Measurements from ENCODE around the gene KIF2A.

Gene KIF2A

DNA sequence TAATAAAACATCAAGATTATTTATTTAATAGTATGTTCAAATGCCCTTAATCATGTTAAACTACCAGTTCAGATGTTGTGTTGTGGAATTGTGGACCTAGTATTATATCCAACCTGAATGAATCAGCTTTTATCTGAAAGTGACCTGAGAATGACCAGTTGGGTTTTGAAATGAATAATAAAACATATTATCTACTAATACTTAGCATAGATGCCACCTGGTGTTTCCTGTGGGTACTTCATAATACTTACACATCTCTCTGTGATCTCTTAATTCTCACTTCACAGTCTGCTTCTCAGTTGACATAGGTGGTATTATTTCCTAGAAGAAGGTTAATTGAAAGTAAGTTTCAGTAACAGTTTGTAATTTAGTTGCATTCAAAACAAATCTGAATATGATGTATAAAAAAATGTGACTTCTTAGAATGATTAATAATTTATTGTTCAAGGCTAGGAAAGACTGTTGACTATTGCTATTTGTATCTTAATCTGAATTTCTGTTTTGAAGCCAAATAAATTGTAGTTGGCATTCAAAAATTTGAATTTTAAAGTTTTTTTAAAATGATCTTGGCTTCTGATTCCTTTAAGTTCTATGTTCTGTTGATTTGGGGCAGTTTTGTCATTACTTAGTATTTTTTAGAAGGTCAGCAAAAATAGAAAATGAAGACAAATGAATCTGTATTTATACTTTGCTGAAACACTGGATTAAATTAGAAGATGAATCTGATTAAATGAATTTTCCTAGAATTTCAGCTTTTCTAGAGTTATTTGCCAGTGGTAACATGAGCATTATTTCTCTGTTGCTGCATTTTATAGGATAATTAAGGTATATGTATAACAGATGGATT is 48.2 kb downstream of the KIF2A start:
- Histone ChIP-seq H3K27me3 (ENCODE audit: insufficient read depth, low read length) (no peaks in the 10 kb centered on the region), H3K27ac (ENCODE audit: low read length) (no peak overlapping the region), H3K9ac (ENCODE audit: low read depth, low read length) (no peak overlapping the region), H3K4me1 (ENCODE audit: insufficient read depth, low read length) (no peaks in the 10 kb centered on the region), H3K9me3 (ENCODE audit: insufficient read depth, low read depth, low read length) (no peaks in the 10 kb centered on the region), H3K36me3 (ENCODE audit: insufficient read depth, low read depth, low read length) (peaks cover 85% of the 10 kb centered on the region), H3K4me3 (ENCODE audit: low read length) (no peak overlapping the region)

DNA sequence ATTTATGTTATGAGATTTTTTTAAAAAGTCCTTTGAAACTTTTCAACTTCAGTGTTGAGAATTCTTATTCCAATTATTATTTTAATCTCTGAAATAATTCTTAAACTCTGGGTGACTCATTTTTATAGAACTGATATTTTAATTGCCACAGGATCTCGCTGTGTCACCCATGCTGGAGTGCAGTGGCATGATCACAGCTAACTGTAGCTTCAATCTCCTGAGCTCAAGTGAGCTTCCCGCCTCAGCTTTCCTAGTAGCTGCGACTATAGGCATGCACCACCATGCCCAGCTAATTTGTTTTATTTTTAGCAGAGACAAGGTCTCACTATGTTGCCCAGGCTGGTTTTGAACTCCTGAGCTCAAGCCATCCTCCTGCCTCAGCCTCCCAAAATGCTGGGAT is 56.7 kb downstream of the KIF2A start:
- no peaks in the 10 kb centered on the region for H3K27me3 ChIP-seq (ENCODE audit: insufficient read depth, low read length)
- no peak overlapping the region for H3K9ac ChIP-seq (ENCODE audit: low read depth, low read length)
- peaks cover 88% of the 10 kb centered on the region for H3K36me3 ChIP-seq (ENCODE audit: insufficient read depth, low read depth, low read length)
- H3K9me3 ChIP-seq (ENCODE audit: insufficient read depth, low read depth, low read length), result no peaks in the 10 kb centered on the region
- no peak overlapping the region for H3K4me3 ChIP-seq (ENCODE audit: low read length)
- H3K4me1 ChIP-seq (ENCODE audit: insufficient read depth, low read length), result no peaks in the 10 kb centered on the region
- no peak overlapping the region for H3K27ac ChIP-seq (ENCODE audit: low read length)

DNA sequence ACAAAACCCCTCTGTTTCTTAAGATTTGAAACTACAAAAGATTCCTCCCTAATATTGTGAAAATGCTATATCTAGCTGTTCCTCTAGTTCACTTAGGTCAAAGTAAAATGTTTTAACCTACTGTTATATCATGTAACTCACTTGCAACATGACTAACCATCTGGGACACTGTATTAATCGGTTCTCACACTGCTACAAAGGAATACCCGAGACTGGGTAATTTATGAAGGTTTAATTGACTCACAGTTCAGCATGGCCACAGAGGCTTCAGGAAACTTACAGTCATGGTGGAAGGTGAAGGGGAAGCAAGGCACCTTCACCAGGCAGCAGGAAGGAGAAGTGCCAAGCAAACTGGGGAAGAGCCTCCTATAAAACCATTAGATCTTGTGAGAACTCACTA is 63.0 kb downstream of the KIF2A start:
- no peaks in the 10 kb centered on the region for H3K27me3 ChIP-seq (ENCODE audit: insufficient read depth, low read length)
- H3K36me3 ChIP-seq (ENCODE audit: insufficient read depth, low read depth, low read length), result peaks cover 80% of the 10 kb centered on the region

GRCh38 chr5:62371409-62371808 is 65.4 kb downstream of the KIF2A start:
- H3K36me3 ChIP-seq (ENCODE audit: insufficient read depth, low read depth, low read length), result peaks cover 78% of the 10 kb centered on the region
- no peaks in the 10 kb centered on the region for H3K27me3 ChIP-seq (ENCODE audit: insufficient read depth, low read length)
- H3K4me3 ChIP-seq (ENCODE audit: low read length), result no peak overlapping the region
- H3K9ac ChIP-seq (ENCODE audit: low read depth, low read length), result no peak overlapping the region
- no peaks in the 10 kb centered on the region for H3K4me1 ChIP-seq (ENCODE audit: insufficient read depth, low read length)
- H3K9me3 ChIP-seq (ENCODE audit: insufficient read depth, low read depth, low read length), result no peaks in the 10 kb centered on the region
- H3K27ac ChIP-seq (ENCODE audit: low read length), result no peak overlapping the region

More for the DNA sequence above, 63.0 kb downstream of the KIF2A start:
- Histone ChIP-seq H3K4me3 (ENCODE audit: low read length) (no peak overlapping the region), H3K27ac (ENCODE audit: low read length) (no peak overlapping the region), H3K9ac (ENCODE audit: low read depth, low read length) (no peak overlapping the region), H3K9me3 (ENCODE audit: insufficient read depth, low read depth, low read length) (no peaks in the 10 kb centered on the region), H3K4me1 (ENCODE audit: insufficient read depth, low read length) (no peaks in the 10 kb centered on the region)

DNA sequence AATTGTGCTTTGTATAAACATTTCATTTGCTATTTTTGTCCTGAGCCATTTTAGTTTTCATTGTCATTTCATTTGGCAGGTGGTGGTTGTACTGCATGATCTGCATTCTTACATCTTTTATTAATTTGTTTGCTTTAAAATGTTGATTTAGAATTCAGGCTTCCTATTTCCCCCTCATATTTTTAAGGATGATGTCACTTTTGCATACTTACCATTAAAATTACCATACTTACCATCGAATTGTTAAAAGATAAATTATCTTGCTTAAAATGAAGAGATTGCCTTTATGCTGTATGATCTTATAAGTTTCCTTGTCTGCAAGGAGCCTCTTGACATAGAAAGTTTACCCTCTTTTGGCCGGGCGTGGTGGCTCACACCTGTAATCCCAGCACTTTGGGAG is 66.6 kb downstream of the KIF2A start:
- no peak overlapping the region for H3K9ac ChIP-seq (ENCODE audit: low read depth, low read length)
- no peak overlapping the region for H3K4me3 ChIP-seq (ENCODE audit: low read length)
- no peaks in the 10 kb centered on the region for H3K9me3 ChIP-seq (ENCODE audit: insufficient read depth, low read depth, low read length)
- no peaks in the 10 kb centered on the region for H3K27me3 ChIP-seq (ENCODE audit: insufficient read depth, low read length)
- peaks cover 78% of the 10 kb centered on the region for H3K36me3 ChIP-seq (ENCODE audit: insufficient read depth, low read depth, low read length)
- no peaks in the 10 kb centered on the region for H3K4me1 ChIP-seq (ENCODE audit: insufficient read depth, low read length)
- H3K27ac ChIP-seq (ENCODE audit: low read length), result no peak overlapping the region

- no peaks in the 10 kb centered on the region for H3K27me3 ChIP-seq (ENCODE audit: insufficient read depth, low read length)
- H3K9ac ChIP-seq (ENCODE audit: low read depth, low read length), result no peak overlapping the region
- H3K36me3 ChIP-seq (ENCODE audit: insufficient read depth, low read depth, low read length), result peaks cover 80% of the 10 kb centered on the region
- no peaks in the 10 kb centered on the region for H3K4me1 ChIP-seq (ENCODE audit: insufficient read depth, low read length)
- H3K9me3 ChIP-seq (ENCODE audit: insufficient read depth, low read depth, low read length), result no peaks in the 10 kb centered on the region
- H3K4me3 ChIP-seq (ENCODE audit: low read length), result no peak overlapping the region
- H3K27ac ChIP-seq (ENCODE audit: low read length), result no peak overlapping the region
Observed at GRCh38 chr5:62373382-62373781, 67.4 kb downstream of the KIF2A start.

DNA sequence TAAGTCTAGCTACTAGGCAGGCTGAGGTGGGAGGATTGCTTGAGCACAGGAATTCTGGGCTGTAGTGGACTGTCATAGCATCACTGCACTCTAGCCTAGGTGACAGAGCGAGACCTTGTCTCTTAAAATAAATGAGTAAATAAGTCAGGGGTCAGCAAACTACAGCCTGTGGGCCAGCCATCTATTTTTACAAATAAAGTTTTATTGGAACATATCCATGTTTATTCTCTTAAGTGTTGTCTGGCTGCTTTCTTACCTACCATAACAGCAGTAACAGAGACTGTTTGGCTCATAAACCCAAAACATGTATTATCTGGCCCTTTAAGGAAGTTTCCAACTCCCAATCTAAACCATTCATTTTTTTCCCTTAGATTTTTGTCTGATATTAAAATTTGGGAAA is 68.1 kb downstream of the KIF2A start:
- H3K9ac ChIP-seq (ENCODE audit: low read depth, low read length), result no peak overlapping the region
- H3K36me3 ChIP-seq (ENCODE audit: insufficient read depth, low read depth, low read length), result peaks cover 80% of the 10 kb centered on the region
- no peaks in the 10 kb centered on the region for H3K4me1 ChIP-seq (ENCODE audit: insufficient read depth, low read length)
- no peak overlapping the region for H3K27ac ChIP-seq (ENCODE audit: low read length)
- H3K27me3 ChIP-seq (ENCODE audit: insufficient read depth, low read length), result no peaks in the 10 kb centered on the region
- H3K4me3 ChIP-seq (ENCODE audit: low read length), result no peak overlapping the region
- H3K9me3 ChIP-seq (ENCODE audit: insufficient read depth, low read depth, low read length), result no peaks in the 10 kb centered on the region

DNA sequence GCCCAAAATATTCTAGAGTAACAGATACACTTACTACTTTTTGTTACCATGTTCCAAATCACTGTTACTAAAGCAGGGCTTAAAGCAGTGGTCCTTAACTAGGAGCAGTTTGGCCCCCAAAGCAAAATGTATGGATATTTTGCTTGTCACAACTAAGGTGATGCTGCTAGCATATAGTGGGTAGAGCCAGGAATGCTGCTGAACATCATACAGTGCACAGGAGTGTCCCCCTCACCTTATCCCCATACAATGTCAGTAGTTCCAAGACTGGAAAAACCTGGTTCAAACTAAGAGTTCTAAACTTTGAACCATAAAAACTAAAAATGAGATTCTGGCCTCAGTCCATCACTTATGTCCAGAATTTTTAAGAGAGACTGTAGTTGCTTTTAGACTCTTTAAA is 69.6 kb downstream of the KIF2A start:
- Histone ChIP-seq H3K4me1 (ENCODE audit: insufficient read depth, low read length) (no peaks in the 10 kb centered on the region), H3K36me3 (ENCODE audit: insufficient read depth, low read depth, low read length) (peaks cover 80% of the 10 kb centered on the region), H3K9ac (ENCODE audit: low read depth, low read length) (no peak overlapping the region), H3K4me3 (ENCODE audit: low read length) (no peak overlapping the region), H3K27ac (ENCODE audit: low read length) (no peak overlapping the region), H3K27me3 (ENCODE audit: insufficient read depth, low read length) (no peaks in the 10 kb centered on the region), H3K9me3 (ENCODE audit: insufficient read depth, low read depth, low read length) (no peaks in the 10 kb centered on the region)

DNA sequence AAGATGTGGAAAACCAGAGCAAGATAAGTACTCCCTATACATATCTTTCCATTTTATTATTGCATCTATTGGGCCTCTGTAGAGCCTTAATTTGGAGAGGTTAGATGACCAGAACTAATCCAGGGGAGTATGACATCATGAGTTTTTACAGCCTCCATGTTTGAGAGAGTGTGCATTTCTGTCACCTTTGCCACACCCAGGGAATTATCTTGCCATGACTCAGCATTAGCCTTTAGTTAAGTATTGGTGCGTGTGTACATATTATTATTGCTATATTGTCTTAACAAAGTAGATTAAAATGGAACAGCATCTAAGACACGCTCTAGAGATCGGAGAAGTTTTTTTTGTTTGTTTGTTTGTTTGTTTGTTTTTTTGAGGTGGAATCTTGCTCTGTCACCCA is 70.1 kb downstream of the KIF2A start:
- no peaks in the 10 kb centered on the region for H3K4me1 ChIP-seq (ENCODE audit: insufficient read depth, low read length)

DNA sequence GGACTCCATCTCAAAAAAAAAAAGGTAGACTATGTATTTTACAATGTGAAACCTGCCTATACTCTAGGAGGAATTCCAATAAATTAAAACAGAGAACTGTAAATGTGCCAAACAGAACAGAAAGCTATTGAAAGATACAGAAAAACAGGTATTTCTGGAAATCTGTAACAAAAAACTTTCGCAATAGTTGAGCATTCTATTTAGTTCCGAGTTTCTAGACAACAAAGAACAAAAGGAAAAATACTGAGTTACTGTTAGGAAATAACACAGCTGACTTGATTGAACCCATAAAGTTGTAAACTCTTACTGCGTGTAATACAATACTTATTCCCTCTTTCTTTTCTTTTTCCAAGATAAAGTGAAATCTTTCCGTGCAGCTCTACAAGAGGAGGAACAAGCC is 79.1 kb downstream of the KIF2A start:
- Histone ChIP-seq H3K27ac (ENCODE audit: low read length) (no peak overlapping the region), H3K27me3 (ENCODE audit: insufficient read depth, low read length) (no peaks in the 10 kb centered on the region), H3K9me3 (ENCODE audit: insufficient read depth, low read depth, low read length) (no peaks in the 10 kb centered on the region), H3K4me1 (ENCODE audit: insufficient read depth, low read length) (no peaks in the 10 kb centered on the region), H3K4me3 (ENCODE audit: low read length) (no peak overlapping the region), H3K9ac (ENCODE audit: low read depth, low read length) (no peak overlapping the region), H3K36me3 (ENCODE audit: insufficient read depth, low read depth, low read length) (peaks cover 95% of the 10 kb centered on the region)

More for the DNA sequence above, 70.1 kb downstream of the KIF2A start:
- peaks cover 84% of the 10 kb centered on the region for H3K36me3 ChIP-seq (ENCODE audit: insufficient read depth, low read depth, low read length)
- H3K9ac ChIP-seq (ENCODE audit: low read depth, low read length), result no peak overlapping the region
- H3K9me3 ChIP-seq (ENCODE audit: insufficient read depth, low read depth, low read length), result no peaks in the 10 kb centered on the region
- H3K4me3 ChIP-seq (ENCODE audit: low read length), result no peak overlapping the region
- H3K27me3 ChIP-seq (ENCODE audit: insufficient read depth, low read length), result no peaks in the 10 kb centered on the region
- no peak overlapping the region for H3K27ac ChIP-seq (ENCODE audit: low read length)

GRCh38 chr5:62385816-62386400 is 79.9 kb downstream of the KIF2A start:
- H3K4me3 ChIP-seq (ENCODE audit: low read length), result no peak overlapping the region
- H3K4me1 ChIP-seq (ENCODE audit: insufficient read depth, low read length), result no peaks in the 10 kb centered on the region
- no peak overlapping the region for H3K9ac ChIP-seq (ENCODE audit: low read depth, low read length)
- no peaks in the 10 kb centered on the region for H3K9me3 ChIP-seq (ENCODE audit: insufficient read depth, low read depth, low read length)
- peaks cover 95% of the 10 kb centered on the region for H3K36me3 ChIP-seq (ENCODE audit: insufficient read depth, low read depth, low read length)
- H3K27me3 ChIP-seq (ENCODE audit: insufficient read depth, low read length), result no peaks in the 10 kb centered on the region
- H3K27ac ChIP-seq (ENCODE audit: low read length), result no peak overlapping the region

DNA sequence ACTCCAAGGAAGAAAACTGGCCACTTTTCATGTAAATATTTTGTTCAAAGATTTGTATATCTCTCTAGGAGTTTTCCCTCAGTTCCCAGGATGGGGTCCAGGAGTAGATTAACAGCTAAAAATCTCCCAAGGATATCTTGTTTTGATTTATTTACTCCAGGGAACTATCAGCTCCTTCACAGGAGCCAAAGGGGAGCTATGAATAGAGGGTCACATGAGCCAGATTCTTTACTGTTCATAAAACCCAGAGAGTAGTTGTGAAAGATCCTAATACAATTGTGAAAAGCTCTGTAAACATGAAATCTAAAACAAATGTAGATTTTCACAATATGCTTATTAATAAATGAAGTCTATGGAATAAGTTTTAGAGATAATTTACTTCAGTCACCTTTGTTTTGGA is 80.8 kb downstream of the KIF2A start:
- Histone ChIP-seq H3K27ac (ENCODE audit: low read length) (no peak overlapping the region), H3K9ac (ENCODE audit: low read depth, low read length) (no peak overlapping the region), H3K27me3 (ENCODE audit: insufficient read depth, low read length) (no peaks in the 10 kb centered on the region), H3K36me3 (ENCODE audit: insufficient read depth, low read depth, low read length) (peaks cover 95% of the 10 kb centered on the region), H3K4me3 (ENCODE audit: low read length) (no peak overlapping the region), H3K4me1 (ENCODE audit: insufficient read depth, low read length) (no peaks in the 10 kb centered on the region), H3K9me3 (ENCODE audit: insufficient read depth, low read depth, low read length) (no peaks in the 10 kb centered on the region)
